ENCODE results near the gene FAM149B1.
"Not testable (repeated sequence)": the region's sequence is repeated elsewhere in the genome, so short reads cannot be mapped to it uniquely, and the experiment has no call there.

Gene FAM149B1

GRCh38 chr10:73233883-73234282 is 66.0 kb downstream of the FAM149B1 start:
- DNase-seq (ENCODE audit: low spot score): no peak

- DNase-seq (ENCODE audit: low spot score): no peak
Observed at GRCh38 chr10:73234695-73235094, 66.8 kb downstream of the FAM149B1 start.

- no peak for DNase-seq (ENCODE audit: low spot score)
Observed at GRCh38 chr10:73238990-73239566, 71.2 kb downstream of the FAM149B1 start.

GRCh38 chr10:73239908-73240307 is 72.0 kb downstream of the FAM149B1 start:
- DNase-seq (ENCODE audit: low spot score): no peak

GRCh38 chr10:73244866-73245477 is 77.1 kb downstream of the FAM149B1 start:
- no peak for DNase-seq (ENCODE audit: low spot score)

- DNase-seq (ENCODE audit: low spot score): no peak
Observed at GRCh38 chr10:73246322-73246645, 78.4 kb downstream of the FAM149B1 start.

- peak; percentile 86 for DNase-seq (ENCODE audit: low spot score)
Observed at GRCh38 chr10:73246646-73247508, 79.0 kb downstream of the FAM149B1 start, which contains the start of gene DNAJC9. Gene DNAJC9, minus strand, starts transcription at chr10:73247255. Its CDS starts 66 bp downstream, at chr10:73247189.

GRCh38 chr10:73247509-73248258 is 79.8 kb downstream of the FAM149B1 start:
- no peak for DNase-seq (ENCODE audit: low spot score)

GRCh38 chr10:73248259-73248724 is 80.4 kb downstream of the FAM149B1 start:
- no peak for DNase-seq (ENCODE audit: low spot score)

- no peak for DNase-seq (ENCODE audit: low spot score)
Observed at GRCh38 chr10:73251683-73252444, 83.9 kb downstream of the FAM149B1 start.

- peak; percentile 96 for DNase-seq (ENCODE audit: low spot score)
Observed at GRCh38 chr10:73252445-73253224, 84.7 kb downstream of the FAM149B1 start, which contains the start of gene MRPS16. Gene MRPS16, minus strand, starts transcription at chr10:73252644. Its CDS starts 162 bp downstream, at chr10:73252482.

GRCh38 chr10:73253225-73253555 is 85.3 kb downstream of the FAM149B1 start:
- DNase-seq (ENCODE audit: low spot score): no peak

- DNase-seq (ENCODE audit: low spot score): not testable (repeated sequence)
Observed at GRCh38 chr10:73258612-73259011, 90.7 kb downstream of the FAM149B1 start.

GRCh38 chr10:73261362-73261995 is 93.6 kb downstream of the FAM149B1 start:
- DNase-seq (ENCODE audit: low spot score): no peak

- DNase-seq (ENCODE audit: low spot score): no peak
Observed at GRCh38 chr10:73262105-73262730, 94.3 kb downstream of the FAM149B1 start.

- DNase-seq (ENCODE audit: low spot score): no peak
Observed at GRCh38 chr10:73262880-73263555, 95.1 kb downstream of the FAM149B1 start.

- peak; percentile 22 for DNase-seq (ENCODE audit: low spot score)
Observed at GRCh38 chr10:73263693-73264347, 95.9 kb downstream of the FAM149B1 start.

- DNase-seq (ENCODE audit: low spot score): no peak
Observed at GRCh38 chr10:73264423-73264822, 96.5 kb downstream of the FAM149B1 start.

GRCh38 chr10:73281097-73281496 is 113.2 kb downstream of the FAM149B1 start:
- DNase-seq (ENCODE audit: low spot score): no peak

Measured in pons (tissue), 1 donor.